ENCODE data around the gene SPATA4. TPM values are rescaled to one million over a fixed set of nuclear protein-coding genes. Genes with fewer than 3 reads are reported as not detected.

The SPATA4 gene
- total and polyA plus RNA-seq, 2 of the 13 experiments (the other 11 are each of a cell fraction or from before 2014, with no cell fraction given): not detected

- TF ChIP-seq, protein P1, sequence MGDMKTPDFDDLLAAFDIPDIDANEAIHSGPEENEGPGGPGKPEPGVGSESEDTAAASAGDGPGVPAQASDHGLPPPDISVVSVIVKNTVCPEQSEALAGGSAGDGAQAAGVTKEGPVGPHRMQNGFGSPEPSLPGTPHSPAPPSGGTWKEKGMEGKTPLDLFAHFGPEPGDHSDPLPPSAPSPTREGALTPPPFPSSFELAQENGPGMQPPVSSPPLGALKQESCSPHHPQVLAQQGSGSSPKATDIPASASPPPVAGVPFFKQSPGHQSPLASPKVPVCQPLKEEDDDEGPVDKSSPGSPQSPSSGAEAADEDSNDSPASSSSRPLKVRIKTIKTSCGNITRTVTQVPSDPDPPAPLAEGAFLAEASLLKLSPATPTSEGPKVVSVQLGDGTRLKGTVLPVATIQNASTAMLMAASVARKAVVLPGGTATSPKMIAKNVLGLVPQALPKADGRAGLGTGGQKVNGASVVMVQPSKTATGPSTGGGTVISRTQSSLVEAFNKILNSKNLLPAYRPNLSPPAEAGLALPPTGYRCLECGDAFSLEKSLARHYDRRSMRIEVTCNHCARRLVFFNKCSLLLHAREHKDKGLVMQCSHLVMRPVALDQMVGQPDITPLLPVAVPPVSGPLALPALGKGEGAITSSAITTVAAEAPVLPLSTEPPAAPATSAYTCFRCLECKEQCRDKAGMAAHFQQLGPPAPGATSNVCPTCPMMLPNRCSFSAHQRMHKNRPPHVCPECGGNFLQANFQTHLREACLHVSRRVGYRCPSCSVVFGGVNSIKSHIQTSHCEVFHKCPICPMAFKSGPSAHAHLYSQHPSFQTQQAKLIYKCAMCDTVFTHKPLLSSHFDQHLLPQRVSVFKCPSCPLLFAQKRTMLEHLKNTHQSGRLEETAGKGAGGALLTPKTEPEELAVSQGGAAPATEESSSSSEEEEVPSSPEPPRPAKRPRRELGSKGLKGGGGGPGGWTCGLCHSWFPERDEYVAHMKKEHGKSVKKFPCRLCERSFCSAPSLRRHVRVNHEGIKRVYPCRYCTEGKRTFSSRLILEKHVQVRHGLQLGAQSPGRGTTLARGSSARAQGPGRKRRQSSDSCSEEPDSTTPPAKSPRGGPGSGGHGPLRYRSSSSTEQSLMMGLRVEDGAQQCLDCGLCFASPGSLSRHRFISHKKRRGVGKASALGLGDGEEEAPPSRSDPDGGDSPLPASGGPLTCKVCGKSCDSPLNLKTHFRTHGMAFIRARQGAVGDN (CRISPR knock-in tag; IDR thresholded peaks at IDR 0.05): peak; percentile 76
- TF ChIP-seq ZNF788 (CRISPR knock-in tag; IDR thresholded peaks at IDR 0.05; ENCODE audit: borderline replicate concordance) (peak; percentile 42; the same call in 1 of the 2 replicates), ZNF770 (CRISPR knock-in tag; IDR thresholded peaks at IDR 0.05) (no peak), MIER3 (CRISPR knock-in tag; IDR thresholded peaks at IDR 0.05; ENCODE audit: borderline replicate concordance) (peak; percentile 29; the same call in 1 of the 2 replicates), HDAC1 (CRISPR knock-in tag; IDR thresholded peaks at IDR 0.05) (peak; percentile 22; the same call in 1 of the 2 replicates), REXO4 (CRISPR knock-in tag; IDR thresholded peaks at IDR 0.05; ENCODE audit: borderline replicate concordance) (no peak), NFKB2 (CRISPR knock-in tag; IDR thresholded peaks at IDR 0.05; ENCODE audit: borderline replicate concordance) (peak; percentile 41; the same call in 1 of the 2 replicates), TBL1XR1 (IDR thresholded peaks at IDR 0.05; ENCODE audit: borderline replicate concordance, low read length, partially characterized antibody) (peak; percentile 37), ZNF142 (CRISPR knock-in tag; IDR thresholded peaks at IDR 0.05) (peak; percentile 61; the same call in 1 of the 2 replicates), TCF7L2 (IDR thresholded peaks at IDR 0.05; ENCODE audit: low read depth, low read length) (no peak), PHF8 (CRISPR knock-in tag; IDR thresholded peaks at IDR 0.05) (peak; percentile 63)
- TF ChIP-seq, protein P2, sequence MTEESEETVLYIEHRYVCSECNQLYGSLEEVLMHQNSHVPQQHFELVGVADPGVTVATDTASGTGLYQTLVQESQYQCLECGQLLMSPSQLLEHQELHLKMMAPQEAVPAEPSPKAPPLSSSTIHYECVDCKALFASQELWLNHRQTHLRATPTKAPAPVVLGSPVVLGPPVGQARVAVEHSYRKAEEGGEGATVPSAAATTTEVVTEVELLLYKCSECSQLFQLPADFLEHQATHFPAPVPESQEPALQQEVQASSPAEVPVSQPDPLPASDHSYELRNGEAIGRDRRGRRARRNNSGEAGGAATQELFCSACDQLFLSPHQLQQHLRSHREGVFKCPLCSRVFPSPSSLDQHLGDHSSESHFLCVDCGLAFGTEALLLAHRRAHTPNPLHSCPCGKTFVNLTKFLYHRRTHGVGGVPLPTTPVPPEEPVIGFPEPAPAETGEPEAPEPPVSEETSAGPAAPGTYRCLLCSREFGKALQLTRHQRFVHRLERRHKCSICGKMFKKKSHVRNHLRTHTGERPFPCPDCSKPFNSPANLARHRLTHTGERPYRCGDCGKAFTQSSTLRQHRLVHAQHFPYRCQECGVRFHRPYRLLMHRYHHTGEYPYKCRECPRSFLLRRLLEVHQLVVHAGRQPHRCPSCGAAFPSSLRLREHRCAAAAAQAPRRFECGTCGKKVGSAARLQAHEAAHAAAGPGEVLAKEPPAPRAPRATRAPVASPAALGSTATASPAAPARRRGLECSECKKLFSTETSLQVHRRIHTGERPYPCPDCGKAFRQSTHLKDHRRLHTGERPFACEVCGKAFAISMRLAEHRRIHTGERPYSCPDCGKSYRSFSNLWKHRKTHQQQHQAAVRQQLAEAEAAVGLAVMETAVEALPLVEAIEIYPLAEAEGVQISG (CRISPR knock-in tag; IDR thresholded peaks at IDR 0.05): peak; percentile 60; the same call in 1 of the 2 replicates
Observed at GRCh38 chr4:176195184-176195978, at the start of gene SPATA4 (continued).
